Epithelial cell of proximal tubule (primary cell): ENCODE results near the gene CDH6. TPM values are rescaled to one million over a fixed set of nuclear protein-coding genes. Genes with fewer than 3 reads are reported as not detected.

Experiments used
- DNase-seq: peaks from one replicate; pipeline ENCODE4 v3.0.0-alpha.2; 2011; ENCODE audit warnings: low read depth
- H3K4me3 ChIP-seq: 2 replicates; pipeline ENCODE4 v1.5.1; 2011; ENCODE audit warnings: low read depth, mild to moderate bottlenecking, low read length
- total RNA-seq: library from RNA; depleted of rRNA; stranded (reverse); fragments of >200 nt; gene quantifications from 2 replicates; pipeline ENCODE4 v1.2.3, GENCODE V29; 2015
- TF ChIP-seq, protein P1 (sequence below): conservative IDR thresholded peaks from 2 replicates; pipeline ENCODE4 v1.5.1; 2012; ENCODE audit warnings: low read depth, mild to moderate bottlenecking, low read length

The CDH6 gene
- total RNA-seq, 1 donor from 2014 or later, result 34.9 TPM

DNA sequence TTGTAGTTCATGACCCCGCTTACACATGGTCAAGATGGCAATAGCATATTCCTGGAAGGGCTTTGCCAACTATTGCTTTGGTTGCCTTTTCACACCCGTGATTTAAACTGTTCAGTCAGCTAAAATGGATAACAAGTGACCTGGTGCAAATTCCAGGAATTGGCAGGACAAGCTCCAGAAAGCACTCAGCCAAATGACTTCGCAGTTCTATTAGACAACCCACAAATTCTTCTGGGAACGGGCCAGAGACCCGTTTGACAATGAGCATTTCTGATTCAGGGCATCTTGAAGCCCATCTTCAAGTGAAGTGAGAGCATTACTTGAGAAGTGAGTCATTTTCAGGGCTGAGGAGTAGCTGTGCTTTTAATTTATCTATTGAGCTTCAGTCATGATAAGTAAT, 173.5 kb downstream of the CDH6 start:
- DNase-seq, result peak; percentile 44
- TF ChIP-seq, protein P1, sequence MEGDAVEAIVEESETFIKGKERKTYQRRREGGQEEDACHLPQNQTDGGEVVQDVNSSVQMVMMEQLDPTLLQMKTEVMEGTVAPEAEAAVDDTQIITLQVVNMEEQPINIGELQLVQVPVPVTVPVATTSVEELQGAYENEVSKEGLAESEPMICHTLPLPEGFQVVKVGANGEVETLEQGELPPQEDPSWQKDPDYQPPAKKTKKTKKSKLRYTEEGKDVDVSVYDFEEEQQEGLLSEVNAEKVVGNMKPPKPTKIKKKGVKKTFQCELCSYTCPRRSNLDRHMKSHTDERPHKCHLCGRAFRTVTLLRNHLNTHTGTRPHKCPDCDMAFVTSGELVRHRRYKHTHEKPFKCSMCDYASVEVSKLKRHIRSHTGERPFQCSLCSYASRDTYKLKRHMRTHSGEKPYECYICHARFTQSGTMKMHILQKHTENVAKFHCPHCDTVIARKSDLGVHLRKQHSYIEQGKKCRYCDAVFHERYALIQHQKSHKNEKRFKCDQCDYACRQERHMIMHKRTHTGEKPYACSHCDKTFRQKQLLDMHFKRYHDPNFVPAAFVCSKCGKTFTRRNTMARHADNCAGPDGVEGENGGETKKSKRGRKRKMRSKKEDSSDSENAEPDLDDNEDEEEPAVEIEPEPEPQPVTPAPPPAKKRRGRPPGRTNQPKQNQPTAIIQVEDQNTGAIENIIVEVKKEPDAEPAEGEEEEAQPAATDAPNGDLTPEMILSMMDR, result no peak
- no peak overlapping the region for H3K4me3 ChIP-seq

DNA sequence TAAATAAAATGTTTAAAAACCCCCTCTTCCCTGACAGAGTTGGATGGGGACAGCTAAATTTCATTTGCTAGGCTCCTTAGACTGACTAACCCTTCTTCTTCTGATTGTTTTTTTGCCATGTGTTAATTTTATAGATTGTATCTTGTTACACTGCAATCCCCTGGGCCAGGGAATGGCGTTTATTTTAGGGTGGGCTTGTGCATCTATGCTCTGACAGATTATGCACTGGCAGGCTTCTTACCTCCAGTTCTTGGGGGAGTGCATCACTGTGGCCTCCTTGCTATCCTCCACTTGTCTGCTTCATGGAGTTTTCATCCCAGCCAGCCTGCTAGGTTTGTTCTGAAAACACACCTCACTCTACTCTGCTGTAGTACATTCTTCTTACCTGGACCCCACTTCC, 178.6 kb downstream of the CDH6 start:
- no peak overlapping the region for H3K4me3 ChIP-seq
- TF ChIP-seq, protein P1, result no peak
- DNase-seq, result no peak

DNA sequence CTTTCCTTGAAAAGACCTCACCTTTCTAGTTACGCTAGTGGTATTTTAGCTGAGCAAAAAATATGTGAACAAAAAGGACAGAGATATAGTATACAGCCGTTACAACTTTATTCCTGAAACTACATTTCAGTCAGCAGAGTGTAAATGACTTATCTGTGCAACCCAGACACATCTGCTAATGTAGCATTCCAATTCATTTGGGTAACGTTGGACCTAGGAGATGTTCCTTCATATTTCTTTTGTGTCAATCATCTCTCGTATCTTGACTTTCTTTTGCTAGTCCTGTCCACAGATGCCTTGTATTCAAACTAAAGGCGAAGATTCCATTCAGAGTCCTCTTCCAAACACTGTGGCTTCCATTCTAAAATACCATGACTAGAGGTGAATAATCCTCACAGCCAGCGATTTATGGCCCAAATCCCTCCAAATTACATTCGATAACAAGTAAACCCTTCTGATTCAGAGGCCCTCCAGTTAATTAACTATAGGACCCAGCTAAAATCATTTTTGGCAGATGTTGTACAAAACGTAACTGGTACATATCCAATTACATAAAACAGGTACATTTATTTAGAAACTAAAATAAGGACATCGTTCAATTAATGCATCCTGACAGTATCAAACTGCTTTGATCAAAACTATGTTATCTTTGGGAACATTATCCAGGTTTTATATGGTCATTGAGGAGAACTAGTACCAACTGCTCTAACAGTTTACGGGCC, 182.7 kb downstream of the CDH6 start:
- TF ChIP-seq, protein P1, result no peak
- DNase-seq, result no peak

DNA sequence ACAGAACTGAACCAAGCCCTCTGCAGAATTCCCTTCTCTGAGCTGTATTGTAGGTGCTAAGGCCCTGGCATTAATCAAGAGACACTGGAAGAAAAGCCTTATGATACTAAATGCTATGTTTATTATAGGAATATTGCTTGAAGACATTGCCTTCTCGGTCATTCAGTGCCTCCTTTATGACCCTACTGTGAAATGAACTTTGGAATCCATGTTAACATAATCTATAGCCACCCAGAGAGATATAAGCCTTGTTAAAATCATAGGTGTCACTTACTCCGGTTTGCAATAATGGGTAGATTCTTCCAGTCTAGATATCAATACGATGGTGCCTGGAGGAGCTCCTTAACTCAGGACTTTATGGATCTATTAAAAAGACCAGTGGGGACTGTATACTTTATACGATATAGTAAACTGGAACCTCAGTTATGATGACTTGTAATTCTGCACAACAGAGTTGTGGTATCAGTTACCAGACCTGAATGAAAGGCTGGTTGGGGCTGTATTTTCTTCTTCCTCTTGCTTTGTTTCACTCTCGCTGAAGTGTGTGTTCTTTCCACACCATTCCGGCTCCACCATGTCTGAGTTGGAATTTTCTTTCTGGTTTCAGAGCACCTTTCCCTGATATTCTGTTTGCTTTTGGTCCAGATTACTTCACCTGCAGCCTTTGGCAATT, 183.9 kb downstream of the CDH6 start:
- no peak overlapping the region for H3K4me3 ChIP-seq
- TF ChIP-seq, protein P1, result no peak
- no peak for DNase-seq

More for the DNA sequence above, 182.7 kb downstream of the CDH6 start:
- no peak overlapping the region for H3K4me3 ChIP-seq

DNA sequence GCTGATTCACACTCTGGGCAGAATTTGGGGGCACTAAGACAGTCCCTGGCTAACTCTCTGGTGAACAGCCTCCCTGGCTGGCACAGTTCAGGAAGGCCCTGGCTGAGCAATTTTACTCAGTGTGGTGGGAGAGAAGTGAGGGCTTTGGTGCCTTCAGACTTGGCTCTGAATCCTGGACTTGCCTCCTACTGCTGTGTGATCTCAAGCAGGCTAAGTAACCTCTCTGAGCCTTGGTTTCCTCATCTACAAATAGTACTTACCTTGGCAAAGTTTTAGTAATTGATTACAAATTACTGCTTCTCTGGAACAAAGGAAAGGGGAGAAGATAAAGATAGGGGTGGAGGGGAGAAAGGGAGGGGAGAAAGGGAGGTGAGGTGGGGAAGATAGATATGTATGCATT, 184.7 kb downstream of the CDH6 start:
- TF ChIP-seq, protein P1, result no peak
- no peak overlapping the region for H3K4me3 ChIP-seq
- DNase-seq, result no peak
